ENCODE results near the gene ALG12. TPM values are rescaled to one million over a fixed set of nuclear protein-coding genes. Genes with fewer than 3 reads are reported as not detected.

ALG12 gene
- total RNA-seq, 4 donors from 2014 or later: 10.1 to 24.4 (median 18.3) TPM

DNA sequence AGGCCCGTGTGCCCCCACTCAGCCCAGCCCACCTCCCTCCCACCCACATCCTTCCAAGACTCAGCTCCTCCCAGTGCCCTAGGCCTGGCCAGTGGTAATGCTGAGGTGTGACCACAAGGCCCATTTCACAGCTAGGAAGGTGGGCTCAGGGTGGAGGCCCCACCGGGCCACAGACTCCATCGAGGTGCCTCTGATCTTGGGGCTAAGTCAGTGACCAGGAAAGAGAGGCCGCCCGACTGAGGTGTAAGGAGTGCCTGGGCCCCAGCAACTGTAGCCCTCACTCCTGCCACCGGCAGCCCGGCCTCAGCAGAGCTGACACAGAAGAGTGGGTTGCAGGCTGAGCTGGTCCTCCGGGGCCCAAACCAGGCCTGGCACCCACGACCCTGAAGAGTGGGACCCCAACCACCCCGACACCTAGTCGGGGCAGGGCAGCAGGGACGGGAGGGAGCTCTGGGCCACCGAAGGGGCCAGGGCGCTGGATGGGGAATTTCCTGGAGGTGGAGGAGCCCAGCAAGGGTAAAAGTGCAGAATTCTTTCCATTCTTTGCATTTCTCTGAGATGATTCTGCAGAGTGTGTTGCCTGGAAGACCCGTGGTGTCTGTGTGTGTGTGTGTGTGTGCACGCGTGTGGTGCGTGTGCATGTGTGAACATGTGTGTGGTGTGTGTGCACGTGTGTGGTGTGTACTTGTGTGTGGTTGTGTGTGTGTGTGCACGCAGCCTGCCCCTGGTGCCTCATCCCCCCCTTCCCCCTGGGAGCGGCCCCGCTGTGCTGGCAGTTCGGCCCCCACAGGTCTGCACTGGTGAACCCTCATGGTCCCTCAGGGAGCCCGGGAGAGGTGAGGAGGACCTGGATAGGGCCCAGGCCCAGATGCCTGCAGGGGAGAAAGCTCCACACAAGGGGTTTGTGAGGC, 34.0 kb upstream of the ALG12 start:
- Histone ChIP-seq H3K4me1 (peaks cover 19 to 46% (median 45%) of the 10 kb centered on the region in 4 donors), H3K9me3 (no peaks in the 10 kb centered on the region), H3K36me3 (no peaks in the 10 kb centered on the region), H3K27ac (peak overlapping the region; percentile 90 to 97 (median 94)), H3K4me3 (no peak overlapping the region), H3K27me3 (no peaks in the 10 kb centered on the region)
- no peak for TF ChIP-seq POLR2A (IDR thresholded peaks at IDR 0.05)
- TF ChIP-seq, protein P1, sequence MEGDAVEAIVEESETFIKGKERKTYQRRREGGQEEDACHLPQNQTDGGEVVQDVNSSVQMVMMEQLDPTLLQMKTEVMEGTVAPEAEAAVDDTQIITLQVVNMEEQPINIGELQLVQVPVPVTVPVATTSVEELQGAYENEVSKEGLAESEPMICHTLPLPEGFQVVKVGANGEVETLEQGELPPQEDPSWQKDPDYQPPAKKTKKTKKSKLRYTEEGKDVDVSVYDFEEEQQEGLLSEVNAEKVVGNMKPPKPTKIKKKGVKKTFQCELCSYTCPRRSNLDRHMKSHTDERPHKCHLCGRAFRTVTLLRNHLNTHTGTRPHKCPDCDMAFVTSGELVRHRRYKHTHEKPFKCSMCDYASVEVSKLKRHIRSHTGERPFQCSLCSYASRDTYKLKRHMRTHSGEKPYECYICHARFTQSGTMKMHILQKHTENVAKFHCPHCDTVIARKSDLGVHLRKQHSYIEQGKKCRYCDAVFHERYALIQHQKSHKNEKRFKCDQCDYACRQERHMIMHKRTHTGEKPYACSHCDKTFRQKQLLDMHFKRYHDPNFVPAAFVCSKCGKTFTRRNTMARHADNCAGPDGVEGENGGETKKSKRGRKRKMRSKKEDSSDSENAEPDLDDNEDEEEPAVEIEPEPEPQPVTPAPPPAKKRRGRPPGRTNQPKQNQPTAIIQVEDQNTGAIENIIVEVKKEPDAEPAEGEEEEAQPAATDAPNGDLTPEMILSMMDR (IDR thresholded peaks at IDR 0.05): no peak
- no peak for TF ChIP-seq POLR2AphosphoS5 (IDR thresholded peaks at IDR 0.05)
- TF ChIP-seq EP300 (IDR thresholded peaks at IDR 0.05; ENCODE audit: low read depth): no peak
- in situ Hi-C loops (cut with MboI; ENCODE audit: low pct_ligation_motif_present in 1 of 4, low pct_unique_long_range_greater_than_20kb in 1 of 4, low sequenced_read_pairs in 3 of 4) (loop anchor here in 1 of 4 donors (25.0 kb wide), 1 partner anchor 90 kb away; the partner anchor contains the start of gene ZBED4), intact Hi-C loops (cut with DNase I; ENCODE audit: low total_unique reads) (no loop called here)
- 59% methylated on average over 21 of the region's 24 CpGs; no CpG with 5 or more reads in 1 of the 2 donors for WGBS, 2 donors (ENCODE audit: low coverage in 1 of 2)
- DNase-seq: no peak

DNA sequence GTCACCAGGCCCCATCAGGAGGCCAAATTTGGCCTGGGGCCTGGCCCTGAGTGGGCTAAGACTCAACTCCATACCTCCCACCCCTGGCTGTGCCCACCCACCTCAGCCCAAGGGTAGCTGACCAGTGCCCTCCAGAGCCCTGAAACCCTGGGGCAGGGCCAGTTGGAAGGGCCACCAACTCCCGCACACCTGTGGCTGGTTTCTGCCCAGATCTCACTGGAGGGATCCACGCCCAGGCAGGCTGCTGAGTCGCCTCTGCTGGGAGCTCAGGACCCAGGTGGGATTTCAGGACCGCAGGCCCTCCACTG, 33.4 kb upstream of the ALG12 start:
- no peaks in the 10 kb centered on the region for H3K27me3 ChIP-seq
- peaks cover 19 to 52% (median 51%) of the 10 kb centered on the region in 4 donors for H3K4me1 ChIP-seq
- WGBS, 2 donors (ENCODE audit: low coverage in 1 of 2): 48% methylated on average over 4 of the region's 4 CpGs; no CpG with 5 or more reads in 1 of the 2 donors
- no peaks in the 10 kb centered on the region for H3K36me3 ChIP-seq
- H3K27ac ChIP-seq: peak overlapping the region; percentile 90 to 97 (median 94)
- H3K9me3 ChIP-seq: no peaks in the 10 kb centered on the region
- H3K4me3 ChIP-seq: no peak overlapping the region
- in situ Hi-C loops (cut with MboI; ENCODE audit: low pct_ligation_motif_present in 1 of 4, low pct_unique_long_range_greater_than_20kb in 1 of 4, low sequenced_read_pairs in 3 of 4): loop anchor here in 1 of 4 donors (25.0 kb wide), 1 partner anchor 89 kb away; the partner anchor contains the start of gene ZBED4
- intact Hi-C loops (cut with DNase I; ENCODE audit: low total_unique reads): no loop called here
- TF ChIP-seq POLR2AphosphoS5 (IDR thresholded peaks at IDR 0.05): no peak
- no peak for TF ChIP-seq POLR2A (IDR thresholded peaks at IDR 0.05)
- TF ChIP-seq EP300 (IDR thresholded peaks at IDR 0.05; ENCODE audit: low read depth): no peak
- TF ChIP-seq, protein P1 (IDR thresholded peaks at IDR 0.05): no peak
- no peak for DNase-seq

DNA sequence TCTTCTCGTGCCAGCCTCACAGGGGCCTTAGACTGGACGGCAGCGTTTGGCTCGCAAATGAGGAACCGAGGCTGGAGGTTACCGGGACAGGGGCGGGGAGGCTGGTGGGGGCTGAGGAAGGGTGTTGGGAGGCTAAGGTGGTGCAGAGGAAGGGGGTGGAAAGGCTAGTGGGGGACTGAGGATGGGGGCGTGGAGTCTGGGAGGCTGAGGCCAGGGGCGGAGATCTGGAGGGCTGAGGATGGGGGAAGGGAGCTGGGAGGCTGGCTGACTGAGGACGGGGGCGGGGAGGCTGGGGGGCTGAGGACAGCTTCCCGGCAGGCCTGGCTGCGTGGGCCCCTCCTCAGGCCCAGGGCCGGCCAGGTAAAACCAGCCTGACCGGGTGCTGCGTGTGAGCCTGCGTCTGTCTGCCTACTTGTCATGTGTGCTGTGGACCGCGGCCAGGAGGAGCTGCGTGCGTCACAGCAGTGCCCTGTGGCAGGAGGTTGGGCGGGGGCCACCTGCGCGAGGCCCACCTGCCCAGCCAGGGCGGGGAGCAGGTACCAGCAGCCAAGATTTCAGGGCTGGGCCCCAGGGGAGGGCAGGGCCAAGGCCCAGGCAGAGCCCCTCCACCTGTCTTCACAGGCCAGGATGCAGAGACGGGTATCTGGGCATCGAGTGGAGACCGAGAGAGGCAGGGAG, 32.9 kb upstream of the ALG12 start:
- Histone ChIP-seq H3K4me3 (no peak overlapping the region), H3K9me3 (no peaks in the 10 kb centered on the region), H3K36me3 (no peaks in the 10 kb centered on the region), H3K4me1 (peaks cover 19 to 57% (median 54%) of the 10 kb centered on the region in 4 donors), H3K27me3 (no peaks in the 10 kb centered on the region), H3K27ac (peak overlapping the region; percentile 90 to 97 (median 94))
- in situ Hi-C loops (cut with MboI; ENCODE audit: low pct_ligation_motif_present in 1 of 4, low pct_unique_long_range_greater_than_20kb in 1 of 4, low sequenced_read_pairs in 3 of 4): loop anchor here in 1 of 4 donors (25.0 kb wide), 1 partner anchor 89 kb away; the partner anchor contains the start of gene ZBED4
- intact Hi-C loops (cut with DNase I; ENCODE audit: low total_unique reads): no loop called here
- DNase-seq: peak; percentile 92
- TF ChIP-seq, protein P1 (IDR thresholded peaks at IDR 0.05): no peak
- peak; percentile 79 for TF ChIP-seq EP300 (IDR thresholded peaks at IDR 0.05; ENCODE audit: low read depth)
- peak; percentile 77 for TF ChIP-seq POLR2A (IDR thresholded peaks at IDR 0.05)
- TF ChIP-seq POLR2AphosphoS5 (IDR thresholded peaks at IDR 0.05): peak; percentile 66 to 92 (median 86)
- 51 to 79% methylated on average over 6 to 24 of the region's 28 CpGs for WGBS, 2 donors (ENCODE audit: low coverage in 1 of 2)
